Vagina (tissue), 2 donors: Measurements from ENCODE around the gene BCS1L.

Source experiments
- POLR2A ChIP-seq, 2 donors: fragments of 450-650 bp; IDR thresholded peaks; one replicate each; pipeline ENCODE4 v1.6.1; 2017; ENCODE audit warnings: antibody characterized with exemption in 2 of 2, mild to moderate bottlenecking in 2 of 2, moderate library complexity in 2 of 2
- TF ChIP-seq, protein P1 (sequence below), 3 experiments: fragments of 450-650 bp in 2 of 3; fragments of 200-600 bp in 1 of 3; sonication (generic) in 1 of 3; IDR thresholded peaks; one replicate each; pipeline ENCODE4 v1.5.1; 2017 to 2019; ENCODE audit warnings: antibody characterized with exemption in 3 of 3, mild to moderate bottlenecking in 2 of 3, moderate library complexity in 2 of 3

DNA sequence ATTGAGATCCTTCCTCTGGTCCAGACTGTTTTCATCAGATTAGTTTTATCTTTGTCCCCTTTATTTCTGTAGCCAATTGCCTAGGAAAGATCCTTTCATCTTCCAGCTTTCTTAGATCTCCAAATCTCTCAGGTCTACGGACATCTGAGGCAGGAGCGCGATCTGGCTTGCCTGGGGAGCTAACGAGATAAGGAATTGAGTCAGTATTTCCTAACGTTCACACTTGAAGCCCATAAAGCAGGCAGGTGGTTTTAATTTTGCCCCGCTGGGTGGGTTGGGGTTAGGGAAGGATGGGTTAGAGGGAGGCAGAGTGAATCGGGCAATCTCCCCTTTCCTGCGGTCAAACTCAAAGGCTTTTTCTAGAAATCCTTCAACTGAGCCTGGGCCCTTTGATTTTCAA is 50.4 kb downstream of the BCS1L start:
- TF ChIP-seq, protein P1, sequence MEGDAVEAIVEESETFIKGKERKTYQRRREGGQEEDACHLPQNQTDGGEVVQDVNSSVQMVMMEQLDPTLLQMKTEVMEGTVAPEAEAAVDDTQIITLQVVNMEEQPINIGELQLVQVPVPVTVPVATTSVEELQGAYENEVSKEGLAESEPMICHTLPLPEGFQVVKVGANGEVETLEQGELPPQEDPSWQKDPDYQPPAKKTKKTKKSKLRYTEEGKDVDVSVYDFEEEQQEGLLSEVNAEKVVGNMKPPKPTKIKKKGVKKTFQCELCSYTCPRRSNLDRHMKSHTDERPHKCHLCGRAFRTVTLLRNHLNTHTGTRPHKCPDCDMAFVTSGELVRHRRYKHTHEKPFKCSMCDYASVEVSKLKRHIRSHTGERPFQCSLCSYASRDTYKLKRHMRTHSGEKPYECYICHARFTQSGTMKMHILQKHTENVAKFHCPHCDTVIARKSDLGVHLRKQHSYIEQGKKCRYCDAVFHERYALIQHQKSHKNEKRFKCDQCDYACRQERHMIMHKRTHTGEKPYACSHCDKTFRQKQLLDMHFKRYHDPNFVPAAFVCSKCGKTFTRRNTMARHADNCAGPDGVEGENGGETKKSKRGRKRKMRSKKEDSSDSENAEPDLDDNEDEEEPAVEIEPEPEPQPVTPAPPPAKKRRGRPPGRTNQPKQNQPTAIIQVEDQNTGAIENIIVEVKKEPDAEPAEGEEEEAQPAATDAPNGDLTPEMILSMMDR (IDR thresholded peaks at IDR 0.05), result no peak
- no peak for TF ChIP-seq POLR2A (IDR thresholded peaks at IDR 0.05)
